Measurements from ENCODE around the gene NPTX2. TPM values are rescaled to one million over a fixed set of nuclear protein-coding genes. Genes with fewer than 3 reads are reported as not detected.

Gene NPTX2
- total RNA-seq, 1 experiment from 2014 or later: not detected

GRCh38 chr7:98664882-98665281, 47.8 kb downstream of the NPTX2 start:
- intact Hi-C loops (cut with micrococcal nuclease; ENCODE audit: unreplicated experiment): no loop called here
- ChIA-PET POLR2A (ENCODE audit: unreplicated experiment) (no interaction called here), CTCF (no interaction called here)
- TF ChIP-seq EZH2 (IDR thresholded peaks at IDR 0.05; ENCODE audit: low read depth) (no peak), CTCF (conservative IDR thresholded peaks at IDR 0.05) (no peak)
- peaks cover 80% of the 10 kb centered on the region for H3K27me3 ChIP-seq (ENCODE audit: insufficient read depth, low read depth)
- H3K4me2 ChIP-seq: no peak overlapping the region
- no peaks in the 10 kb centered on the region for H3K9me3 ChIP-seq (ENCODE audit: insufficient read depth, low read depth)
- H3K4me3 ChIP-seq: no peak overlapping the region
- H3K9me2 ChIP-seq (ENCODE audit: insufficient read depth): no peaks in the 10 kb centered on the region
- H3F3A ChIP-seq (ENCODE audit: insufficient read depth, low read depth): no peaks in the 10 kb centered on the region
- DNase-seq: no peak
- BruUV-seq (replicated peaks): no TSS peak
- no peaks in the 10 kb centered on the region for H3K79me2 ChIP-seq (ENCODE audit: low read depth)
- no peak overlapping the region for H2AFZ ChIP-seq
- H3K36me3 ChIP-seq (ENCODE audit: low read depth): no peaks in the 10 kb centered on the region
- no peaks in the 10 kb centered on the region for H3K4me1 ChIP-seq (replicated peaks; ENCODE audit: insufficient read depth)
- no peaks in the 10 kb centered on the region for H4K20me1 ChIP-seq (ENCODE audit: insufficient read depth)
- H3K27ac ChIP-seq: no peak overlapping the region

- Histone ChIP-seq H3K4me2 (no peak overlapping the region), H3K27ac (no peak overlapping the region), H3F3A (ENCODE audit: insufficient read depth, low read depth) (no peaks in the 10 kb centered on the region), H3K79me2 (ENCODE audit: low read depth) (no peaks in the 10 kb centered on the region), H3K36me3 (ENCODE audit: low read depth) (no peaks in the 10 kb centered on the region), H3K4me1 (replicated peaks; ENCODE audit: insufficient read depth) (no peaks in the 10 kb centered on the region), H3K4me3 (no peak overlapping the region), H3K27me3 (ENCODE audit: insufficient read depth, low read depth) (peaks cover 66% of the 10 kb centered on the region), H3K9me2 (ENCODE audit: insufficient read depth) (no peaks in the 10 kb centered on the region), H2AFZ (no peak overlapping the region), H3K9me3 (ENCODE audit: insufficient read depth, low read depth) (no peaks in the 10 kb centered on the region), H4K20me1 (ENCODE audit: insufficient read depth) (no peaks in the 10 kb centered on the region)
- CTCF ChIA-PET: interaction anchor here (0.6 kb wide), 1 partner anchor 1495 kb away, joined by 9 read pairs; no protein-coding TSS in a partner anchor
- intact Hi-C loops (cut with micrococcal nuclease; ENCODE audit: unreplicated experiment): no loop called here
- POLR2A ChIA-PET (ENCODE audit: unreplicated experiment): no interaction called here
- no TSS peak for BruUV-seq (replicated peaks)
- no peak for DNase-seq
- TF ChIP-seq EZH2 (IDR thresholded peaks at IDR 0.05; ENCODE audit: low read depth) (no peak), CTCF (conservative IDR thresholded peaks at IDR 0.05) (no peak)
Measured at GRCh38 chr7:98668255-98668654, 51.2 kb downstream of the NPTX2 start.

GRCh38 chr7:98669329-98670000, 52.4 kb downstream of the NPTX2 start:
- H3K36me3 ChIP-seq (ENCODE audit: low read depth): no peaks in the 10 kb centered on the region
- H3K9me3 ChIP-seq (ENCODE audit: insufficient read depth, low read depth): no peaks in the 10 kb centered on the region
- H3K79me2 ChIP-seq (ENCODE audit: low read depth): no peaks in the 10 kb centered on the region
- H3K4me2 ChIP-seq: no peak overlapping the region
- no TSS peak for BruUV-seq (replicated peaks)
- no peak overlapping the region for H2AFZ ChIP-seq
- H3K4me1 ChIP-seq (replicated peaks; ENCODE audit: insufficient read depth): no peaks in the 10 kb centered on the region
- peaks cover 57% of the 10 kb centered on the region for H3K27me3 ChIP-seq (ENCODE audit: insufficient read depth, low read depth)
- no peaks in the 10 kb centered on the region for H3K9me2 ChIP-seq (ENCODE audit: insufficient read depth)
- CTCF ChIA-PET: no interaction called here
- intact Hi-C loops (cut with micrococcal nuclease; ENCODE audit: unreplicated experiment): no loop called here
- POLR2A ChIA-PET (ENCODE audit: unreplicated experiment): no interaction called here
- TF ChIP-seq EZH2 (IDR thresholded peaks at IDR 0.05; ENCODE audit: low read depth) (no peak), CTCF (conservative IDR thresholded peaks at IDR 0.05) (no peak)
- no peak overlapping the region for H3K4me3 ChIP-seq
- H4K20me1 ChIP-seq (ENCODE audit: insufficient read depth): no peaks in the 10 kb centered on the region
- H3K27ac ChIP-seq: no peak overlapping the region
- DNase-seq: no peak
- H3F3A ChIP-seq (ENCODE audit: insufficient read depth, low read depth): no peaks in the 10 kb centered on the region
